A549 treated with DMSO at 1 μM for 4 hours (cell line): Measurements from ENCODE around the gene OSBPL1A. TPM values are rescaled to one million over a fixed set of nuclear protein-coding genes. Genes with fewer than 3 reads are reported as not detected.

Source experiments
- total RNA-seq: library from RNA; stranded (reverse); fragments of 200-300 nt; extraction: Qiagen RNA extraction; gene quantifications from 5 replicates; pipeline ENCODE4 v1.2.3, GENCODE V29; 2022; ENCODE audit warnings: low read depth

The OSBPL1A gene
- total RNA-seq: 9.4 to 15.9 TPM (median 11.7 TPM) in 5 replicates

GRCh38 chr18:24397694-24398368 lies at the start of gene OSBPL1A:
TSS of gene OSBPL1A (minus strand) at chr18:24397824. CDS start at chr18:24377533, 20,291 bp downstream.

GRCh38 chr18:24426398-24427294 lies 29.0 kb upstream of the OSBPL1A start, which contains the start of gene IMPACT:
TSS of gene IMPACT (plus strand) at chr18:24426670. CDS start at chr18:24426757, 87 bp downstream.

GRCh38 chr18:24138789-24139616 lies 258.6 kb downstream of the OSBPL1A start, which contains the start of gene CABYR:
TSS of gene CABYR (plus strand) at chr18:24139062. CDS start at chr18:24143115, 4,053 bp downstream.

Other genes with a start within 250 kb of the OSBPL1A start
- 10.9 to 14.7 TPM (median 11.8 TPM) in 5 replicates for gene IMPACT, start 28.8 kb upstream of the OSBPL1A start, total RNA-seq
- not detected in 5 replicates for gene HRH4, start 62.8 kb upstream of the OSBPL1A start, total RNA-seq